ENCODE data around the gene TRIAP1.

The TRIAP1 gene

DNA sequence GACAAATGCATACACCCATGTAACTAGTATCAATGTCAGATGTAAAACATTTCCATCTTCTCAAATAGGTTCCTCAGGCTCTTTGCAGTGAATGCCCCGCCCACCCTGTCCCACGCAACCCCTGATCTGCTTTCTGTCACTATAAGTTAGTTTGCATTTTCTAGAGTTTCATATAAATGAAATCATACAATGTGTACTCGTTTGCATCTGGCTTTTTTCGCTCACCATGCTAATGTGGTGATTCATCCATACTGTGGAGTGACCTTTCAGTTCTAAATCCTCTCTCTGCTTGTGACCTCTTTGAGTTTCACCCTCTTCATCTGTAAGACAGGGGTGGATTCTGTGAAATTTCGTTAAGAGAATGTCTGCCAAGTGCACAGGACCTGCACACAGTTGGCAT lies 46.7 kb downstream of the TRIAP1 start:
- no peak overlapping the region for H3K4me3 ChIP-seq (ENCODE audit: low read length)
- no peak for TF ChIP-seq ZNF274 (IDR thresholded peaks at IDR 0.05; ENCODE audit: low read depth, low read length)

DNA sequence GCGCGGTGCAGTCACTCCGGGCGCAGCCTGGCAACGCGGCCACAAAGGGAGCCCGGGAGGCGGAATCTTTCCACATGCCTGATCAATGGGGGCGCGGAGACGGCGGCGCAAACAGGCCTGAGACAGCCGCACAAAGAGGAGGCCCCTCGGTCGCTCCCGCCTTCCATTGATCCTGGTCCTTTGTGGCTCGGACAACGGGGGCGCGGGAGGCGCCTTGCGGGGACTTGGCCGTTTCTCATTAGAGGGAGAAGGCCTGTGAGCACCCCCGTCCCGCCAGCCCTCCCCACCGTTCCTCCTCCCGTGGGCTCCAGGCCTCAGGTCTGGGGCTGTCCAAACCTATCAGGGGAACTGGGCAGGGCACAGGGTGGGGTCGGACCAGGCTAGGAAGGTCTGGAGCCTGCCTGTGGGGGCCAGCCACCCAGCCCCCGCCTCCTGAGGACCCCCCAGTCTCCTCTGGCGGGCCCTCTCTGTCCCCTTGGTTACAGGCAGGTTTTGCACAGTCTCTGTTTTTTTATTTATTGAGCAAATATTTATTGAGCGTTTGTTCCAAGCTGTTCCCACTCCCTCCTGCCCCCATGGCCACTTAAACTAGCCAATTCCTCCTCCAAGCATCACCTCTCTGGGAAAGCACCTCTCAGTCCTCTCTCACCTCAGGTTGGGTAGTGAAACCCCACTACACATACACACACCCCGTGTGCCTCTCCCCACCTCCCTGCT lies 48.2 kb downstream of the TRIAP1 start:
- H3K4me3 ChIP-seq (ENCODE audit: low read length): no peak overlapping the region
- TF ChIP-seq ZNF274 (IDR thresholded peaks at IDR 0.05; ENCODE audit: low read depth, low read length): no peak

DNA sequence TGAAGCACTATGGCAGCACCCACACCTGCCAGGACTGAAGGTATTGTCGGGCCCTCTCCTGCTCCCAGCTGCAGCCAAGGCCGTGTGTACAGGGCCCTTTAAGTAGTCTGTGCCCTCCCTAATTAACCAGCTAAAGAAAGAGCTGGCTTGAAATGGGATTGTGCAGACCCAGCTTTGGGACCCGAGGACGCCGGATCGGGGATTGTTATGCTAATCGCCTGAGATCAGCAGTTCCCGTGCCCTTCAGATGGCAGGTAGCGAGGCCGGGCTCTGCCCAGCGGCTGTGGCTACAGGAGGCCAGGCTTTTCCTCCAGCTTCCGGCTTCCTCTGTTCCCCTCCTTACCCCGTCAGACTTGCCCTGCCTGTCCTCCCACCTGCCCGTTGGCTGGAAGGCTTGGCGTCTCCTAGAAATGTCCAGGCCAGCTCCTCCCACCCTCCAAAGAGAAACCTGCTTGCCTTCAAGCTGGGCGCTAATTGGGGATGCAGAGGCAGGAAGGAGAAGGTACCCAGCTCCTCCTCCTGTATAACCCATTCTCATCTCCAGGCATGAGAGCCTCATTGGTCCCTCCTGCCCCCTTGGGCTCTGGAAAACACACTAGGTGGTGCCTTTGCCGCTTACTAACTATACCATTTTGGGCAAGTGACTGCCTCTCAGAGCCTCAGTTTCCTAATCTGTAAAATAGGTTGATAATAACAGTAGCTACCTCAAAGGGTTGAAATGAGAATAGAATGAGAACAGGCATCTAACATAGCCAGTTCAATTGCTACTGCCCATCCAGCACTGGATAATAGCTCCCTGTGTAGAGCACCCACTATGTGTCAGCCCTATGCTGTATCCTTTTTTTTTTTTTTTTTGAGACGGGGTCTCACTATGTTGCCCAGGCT lies 51.5 kb downstream of the TRIAP1 start:
- H3K4me3 ChIP-seq (ENCODE audit: low read length): no peak overlapping the region
- TF ChIP-seq ZNF274 (IDR thresholded peaks at IDR 0.05; ENCODE audit: low read depth, low read length): no peak
